ENCODE data around the gene LDLRAD4.
A peak's percentile ranks its signal among the peaks of the same experiment; 100 is the strongest.

LDLRAD4 gene

GRCh38 chr18:13289481-13290205 lies 71.1 kb downstream of the LDLRAD4 start:
- ATAC-seq: 0 out of 3 replicates have a peak, but pooled peaks have one; percentile 35
- TF ChIP-seq PPARA (CRISPR knock-in tag; IDR thresholded peaks at IDR 0.05; ENCODE audit: borderline replicate concordance) (no peak), TOX (CRISPR knock-in tag; IDR thresholded peaks at IDR 0.05; ENCODE audit: borderline replicate concordance) (no peak), ISL1 (CRISPR knock-in tag; IDR thresholded peaks at IDR 0.05) (no peak), ZFP3 (CRISPR knock-in tag; IDR thresholded peaks at IDR 0.05) (no peak), CSRNP3 (CRISPR knock-in tag; IDR thresholded peaks at IDR 0.05) (no peak), ZNF70 (CRISPR knock-in tag; IDR thresholded peaks at IDR 0.05) (no peak), ZC3H10 (CRISPR knock-in tag; IDR thresholded peaks at IDR 0.05) (no peak), SNAI2 (CRISPR knock-in tag; IDR thresholded peaks at IDR 0.05) (no peak), OSR1 (CRISPR knock-in tag; IDR thresholded peaks at IDR 0.05) (no peak), ZFP30 (CRISPR knock-in tag; IDR thresholded peaks at IDR 0.05) (no peak), ARNTL (CRISPR knock-in tag; IDR thresholded peaks at IDR 0.05; ENCODE audit: borderline replicate concordance, low read depth) (no peak), RARB (CRISPR knock-in tag; IDR thresholded peaks at IDR 0.05) (no peak), TSHZ2 (CRISPR knock-in tag; IDR thresholded peaks at IDR 0.05) (no peak), BACH2 (CRISPR knock-in tag; IDR thresholded peaks at IDR 0.05; ENCODE audit: borderline replicate concordance) (no peak), CREB5 (CRISPR knock-in tag; IDR thresholded peaks at IDR 0.05; ENCODE audit: low read depth) (no peak), ZNF565 (CRISPR knock-in tag; conservative IDR thresholded peaks at IDR 0.05; ENCODE audit: low read depth) (no peak), POU6F1 (CRISPR knock-in tag; IDR thresholded peaks at IDR 0.05; ENCODE audit: borderline replicate concordance, low read depth) (no peak), ZNF8 (CRISPR knock-in tag; IDR thresholded peaks at IDR 0.05) (no peak), TCF4 (CRISPR knock-in tag; IDR thresholded peaks at IDR 0.05; ENCODE audit: borderline replicate concordance) (no peak)

GRCh38 chr18:13290856-13291271 lies 72.3 kb downstream of the LDLRAD4 start:
- no peak for TF ChIP-seq TSHZ2 (CRISPR knock-in tag; IDR thresholded peaks at IDR 0.05)
- TF ChIP-seq ZNF70 (CRISPR knock-in tag; IDR thresholded peaks at IDR 0.05): no peak
- no peak for TF ChIP-seq POU6F1 (CRISPR knock-in tag; IDR thresholded peaks at IDR 0.05; ENCODE audit: borderline replicate concordance, low read depth)
- TF ChIP-seq ARNTL (CRISPR knock-in tag; IDR thresholded peaks at IDR 0.05; ENCODE audit: borderline replicate concordance, low read depth): no peak
- no peak for TF ChIP-seq CSRNP3 (CRISPR knock-in tag; IDR thresholded peaks at IDR 0.05)
- TF ChIP-seq PATZ1 (CRISPR knock-in tag; IDR thresholded peaks at IDR 0.05; ENCODE audit: borderline replicate concordance): no peak
- TF ChIP-seq ESRRG (CRISPR knock-in tag; IDR thresholded peaks at IDR 0.05): no peak
- TF ChIP-seq SNAI2 (CRISPR knock-in tag; IDR thresholded peaks at IDR 0.05): no peak
- no peak for TF ChIP-seq TOX (CRISPR knock-in tag; IDR thresholded peaks at IDR 0.05; ENCODE audit: borderline replicate concordance)
- ATAC-seq: no peak

All from SK-N-SH treated with all-trans-retinoic acid at 6 μM for 48 hours (cell line).